K562 (cell line): ENCODE data around the gene MPRIP. TPM values are rescaled to one million over a fixed set of nuclear protein-coding genes. Genes with fewer than 3 reads are reported as not detected.

Experiments
- ATF1 ChIP-seq, 2 experiments: fragments of 450-650 bp in 1 of 2; IDR thresholded peaks; 2 replicates each; pipeline ENCODE4 v1.6.1; 2016; ENCODE audit warnings: missing compliant biosample characterization in 1 of 2, missing genetic modification characterization in 1 of 2
- CBFB ChIP-seq: sonication (generic); formaldehyde crosslinking; IDR thresholded peaks from 2 replicates; pipeline ENCODE4 v1.4.0; 2020; ENCODE audit warnings: mild to moderate bottlenecking, missing genetic modification reagents
- CHCHD3 ChIP-seq: fragments of 250-450 bp; sonication (Bioruptor Pico); IDR thresholded peaks from 2 replicates; pipeline ENCODE4 v2.1.2; 2022; ENCODE audit warnings: mild to moderate bottlenecking
- COPS2 ChIP-seq: fragments of 450-650 bp; conservative IDR thresholded peaks from 2 replicates; pipeline ENCODE4 v1.6.1; 2016; ENCODE audit warnings: mild to moderate bottlenecking, moderate library complexity
- CREB3 ChIP-seq: fragments of 450-650 bp; conservative IDR thresholded peaks from 2 replicates; pipeline ENCODE4 v1.6.1; 2016; ENCODE audit warnings: missing genetic modification characterization, low read depth, mild to moderate bottlenecking, missing compliant biosample characterization, moderate library complexity
- EP300 ChIP-seq: IDR thresholded peaks from 2 replicates; pipeline ENCODE4 v1.6.1; 2012; ENCODE audit warnings: low read length, improper control_type of control experiment
- FOXP4 ChIP-seq: sonication (generic); formaldehyde crosslinking; IDR thresholded peaks from 2 replicates; pipeline ENCODE4 v1.8.0; 2022; ENCODE audit warnings: mild to moderate bottlenecking, missing genetic modification reagents, borderline replicate concordance
- HBP1 ChIP-seq: fragments of 450-650 bp; formaldehyde crosslinking; IDR thresholded peaks from 2 replicates; pipeline ENCODE4 v1.4.0; 2022; ENCODE audit warnings: missing genetic modification characterization
- KDM5B ChIP-seq: fragments of 200-600 bp; sonication (generic); IDR thresholded peaks from 2 replicates; pipeline ENCODE4 v1.6.1; 2012; ENCODE audit warnings: low read depth, mild to moderate bottlenecking, moderate library complexity, low read length, control low read depth, inconsistent platforms; ENCODE audit not compliant: insufficient replicate concordance
- NBN ChIP-seq: fragments of 450-650 bp; IDR thresholded peaks from 2 replicates; pipeline ENCODE4 v1.6.1; 2016; ENCODE audit warnings: low read depth, mild to moderate bottlenecking
- NCOA6 ChIP-seq: fragments of 450-650 bp; IDR thresholded peaks from 2 replicates; pipeline ENCODE4 v1.6.1; 2017; ENCODE audit warnings: mild to moderate bottlenecking
- NFRKB ChIP-seq: fragments of 450-650 bp; IDR thresholded peaks from 2 replicates; pipeline ENCODE4 v1.6.1; 2016; ENCODE audit warnings: low read depth
- NFXL1 ChIP-seq: fragments of 450-650 bp; formaldehyde crosslinking; IDR thresholded peaks from 2 replicates; pipeline ENCODE4 v1.4.0; 2021; ENCODE audit warnings: mild to moderate bottlenecking
- NUFIP1 ChIP-seq: fragments of 450-650 bp; IDR thresholded peaks from 2 replicates; pipeline ENCODE4 v1.6.1; 2018; ENCODE audit not compliant: partially characterized antibody
- RUNX1 ChIP-seq: sonication (generic); IDR thresholded peaks from 2 replicates; pipeline ENCODE4 v1.6.1; 2016; ENCODE audit warnings: antibody characterized with exemption, low read depth
- SAP30 ChIP-seq: fragments of 200-600 bp; sonication (generic); IDR thresholded peaks from 2 replicates; pipeline ENCODE4 v1.6.1; 2012; ENCODE audit warnings: borderline replicate concordance, low read depth, mild to moderate bottlenecking, moderate library complexity, low read length, control low read depth, inconsistent platforms; ENCODE audit not compliant: insufficient read depth, poor library complexity, severe bottlenecking
- ZNF586 ChIP-seq: fragments of 450-650 bp; formaldehyde crosslinking; conservative IDR thresholded peaks from 2 replicates; pipeline ENCODE4 v1.4.0; 2020; ENCODE audit warnings: mild to moderate bottlenecking, moderate library complexity
- polyA plus RNA-seq, 8 experiments: library from polyadenylated mRNA; depleted of rRNA in 4 of 8; stranded (reverse) in 5 of 8; unstranded in 3 of 8; fragments of >200 nt; fragmentation: Nextera tagmentation in 2 of 8; fragmentation: Illumina TruSeq in 1 of 8; extraction: Ambion mirVana in 2 of 8; extraction: Trizol in 1 of 8; gene quantifications; 2 replicates each; pipeline versions ENCODE4 v1.2.1 to v1.2.3, GENCODE V29; 2011 to 2014; ENCODE audit warnings: inconsistent platforms in 1 of 8, missing spikeins in 1 of 8
- total RNA-seq, 7 experiments: library from RNA; depleted of rRNA in 6 of 7; stranded (reverse); fragments of >200 nt in 6 of 7; fragmentation: Illumina TruSeq in 2 of 7; extraction: Trizol in 2 of 7; gene quantifications; 2 replicates each; pipeline versions ENCODE4 v1.2.1 to v1.2.3, GENCODE V29; 2011 to 2021; ENCODE audit warnings: low replicate concordance in 1 of 7
- TF ChIP-seq, protein P1 (sequence below): fragments of 450-650 bp; IDR thresholded peaks from 2 replicates; pipeline ENCODE4 v1.6.1; 2016; ENCODE audit warnings: borderline replicate concordance
- TF ChIP-seq, protein P2 (sequence below): sonication (generic); formaldehyde crosslinking; IDR thresholded peaks from 2 replicates; pipeline ENCODE4 v1.4.0; 2020; ENCODE audit warnings: mild to moderate bottlenecking, missing genetic modification reagents

MPRIP gene
- total and polyA plus RNA-seq, 9 of the 15 experiments (the other 6 are each of a cell fraction or from before 2014, with no cell fraction given): 10.0 to 72.6 (median 30.1) TPM

- TF ChIP-seq, protein P1, sequence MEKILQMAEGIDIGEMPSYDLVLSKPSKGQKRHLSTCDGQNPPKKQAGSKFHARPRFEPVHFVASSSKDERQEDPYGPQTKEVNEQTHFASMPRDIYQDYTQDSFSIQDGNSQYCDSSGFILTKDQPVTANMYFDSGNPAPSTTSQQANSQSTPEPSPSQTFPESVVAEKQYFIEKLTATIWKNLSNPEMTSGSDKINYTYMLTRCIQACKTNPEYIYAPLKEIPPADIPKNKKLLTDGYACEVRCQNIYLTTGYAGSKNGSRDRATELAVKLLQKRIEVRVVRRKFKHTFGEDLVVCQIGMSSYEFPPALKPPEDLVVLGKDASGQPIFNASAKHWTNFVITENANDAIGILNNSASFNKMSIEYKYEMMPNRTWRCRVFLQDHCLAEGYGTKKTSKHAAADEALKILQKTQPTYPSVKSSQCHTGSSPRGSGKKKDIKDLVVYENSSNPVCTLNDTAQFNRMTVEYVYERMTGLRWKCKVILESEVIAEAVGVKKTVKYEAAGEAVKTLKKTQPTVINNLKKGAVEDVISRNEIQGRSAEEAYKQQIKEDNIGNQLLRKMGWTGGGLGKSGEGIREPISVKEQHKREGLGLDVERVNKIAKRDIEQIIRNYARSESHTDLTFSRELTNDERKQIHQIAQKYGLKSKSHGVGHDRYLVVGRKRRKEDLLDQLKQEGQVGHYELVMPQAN: peak; percentile 55; the same call in 1 of the 2 replicates
- no peak for TF ChIP-seq CBFB (CRISPR knock-in tag)
- no peak for TF ChIP-seq EP300
- no peak for TF ChIP-seq CHCHD3 (CRISPR knock-in tag)
- 0 out of 2 replicates have a peak, but pooled peaks have one; percentile 25 for TF ChIP-seq HBP1 (CRISPR knock-in tag)
- TF ChIP-seq NFXL1 (CRISPR knock-in tag): no peak
- TF ChIP-seq CREB3 (tag): no peak
- no peak for TF ChIP-seq ZNF586 (CRISPR knock-in tag)
- TF ChIP-seq NUFIP1: no peak
- TF ChIP-seq NFRKB: 0 out of 2 replicates have a peak, but pooled peaks have one; percentile 12
- TF ChIP-seq NCOA6: no peak
- no peak for TF ChIP-seq RUNX1
- peak; percentile 91 for TF ChIP-seq SAP30
- TF ChIP-seq, protein P2, sequence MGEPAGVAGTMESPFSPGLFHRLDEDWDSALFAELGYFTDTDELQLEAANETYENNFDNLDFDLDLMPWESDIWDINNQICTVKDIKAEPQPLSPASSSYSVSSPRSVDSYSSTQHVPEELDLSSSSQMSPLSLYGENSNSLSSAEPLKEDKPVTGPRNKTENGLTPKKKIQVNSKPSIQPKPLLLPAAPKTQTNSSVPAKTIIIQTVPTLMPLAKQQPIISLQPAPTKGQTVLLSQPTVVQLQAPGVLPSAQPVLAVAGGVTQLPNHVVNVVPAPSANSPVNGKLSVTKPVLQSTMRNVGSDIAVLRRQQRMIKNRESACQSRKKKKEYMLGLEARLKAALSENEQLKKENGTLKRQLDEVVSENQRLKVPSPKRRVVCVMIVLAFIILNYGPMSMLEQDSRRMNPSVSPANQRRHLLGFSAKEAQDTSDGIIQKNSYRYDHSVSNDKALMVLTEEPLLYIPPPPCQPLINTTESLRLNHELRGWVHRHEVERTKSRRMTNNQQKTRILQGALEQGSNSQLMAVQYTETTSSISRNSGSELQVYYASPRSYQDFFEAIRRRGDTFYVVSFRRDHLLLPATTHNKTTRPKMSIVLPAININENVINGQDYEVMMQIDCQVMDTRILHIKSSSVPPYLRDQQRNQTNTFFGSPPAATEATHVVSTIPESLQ (CRISPR knock-in tag): no peak
- no peak for TF ChIP-seq NBN
- no peak for TF ChIP-seq ATF1 (CRISPR knock-in tag; IDR thresholded peaks at IDR 0.05)
- TF ChIP-seq ATF1 (tag; IDR thresholded peaks at IDR 0.05): no peak
- no peak for TF ChIP-seq FOXP4
- TF ChIP-seq KDM5B: no peak
- no peak for TF ChIP-seq COPS2
Observed at GRCh38 chr17:17236295-17237025, 194.2 kb downstream of the MPRIP start (continued).
